Uterus (tissue), 4 donors: ENCODE measurements around the gene RNF13. TPM values are rescaled to one million over a fixed set of nuclear protein-coding genes. Genes with fewer than 3 reads are reported as not detected.

Source experiments
- DNase-seq, 2 donors: peaks; one replicate each; pipeline ENCODE4 v3.0.0-alpha.2; 2019 to 2020
- H3K27ac ChIP-seq, 2 donors: fragments of 200-600 bp; sonication (generic); 1 replicate in 1 of 2; 2 replicates in 1 of 2; pipeline ENCODE4 v1.5.1; 2016 to 2018
- H3K27me3 ChIP-seq, 2 donors: fragments of 200-600 bp; sonication (generic); one replicate each; pipeline ENCODE4 v1.5.1; 2018 to 2019; ENCODE audit warnings: control low read depth in 1 of 2
- H3K36me3 ChIP-seq, 2 donors: fragments of 200-600 bp; sonication (generic); one replicate each; pipeline ENCODE4 v1.5.1; 2019; ENCODE audit warnings: control low read depth in 1 of 2
- H3K4me1 ChIP-seq, 2 donors: fragments of 200-600 bp; sonication (generic); one replicate each; pipeline ENCODE4 v1.5.1; 2018 to 2019; ENCODE audit warnings: control low read depth in 1 of 2
- H3K4me3 ChIP-seq, 2 donors: fragments of 200-600 bp; sonication (generic); 1 replicate in 1 of 2; 2 replicates in 1 of 2; pipeline ENCODE4 v1.5.1; 2018 to 2019; ENCODE audit warnings: mild to moderate bottlenecking in 1 of 2
- H3K9me3 ChIP-seq, 2 donors: fragments of 200-600 bp; sonication (generic); one replicate each; pipeline ENCODE4 v1.5.1; 2019; ENCODE audit warnings: control low read depth in 1 of 2
- POLR2A ChIP-seq, 2 donors: fragments of 450-650 bp; IDR thresholded peaks; one replicate each; pipeline ENCODE4 v1.6.1; 2016; ENCODE audit warnings: antibody characterized with exemption in 2 of 2, mild to moderate bottlenecking in 1 of 2, moderate library complexity in 1 of 2
- intact Hi-C: fragments of 100-400 bp; cut with DNase I; formaldehyde crosslinking; loops from one replicate; pipeline ENCODE4 v1.15.1; 2023; ENCODE audit warnings: low total_unique reads
- small RNA-seq: library from RNA; depleted of rRNA; stranded (forward); fragments of <200 nt; gene quantifications from one replicate; pipeline ENCODE3, GENCODE V24; 2016
- total RNA-seq, 4 donors: library from RNA; depleted of rRNA in 3 of 4; stranded (reverse); fragments of >200 nt in 3 of 4; gene quantifications; one replicate each; pipeline versions ENCODE4 v1.1.0 to v1.2.4, GENCODE V29; 2014 to 2023
- TF ChIP-seq, protein P1 (sequence below), 4 experiments: fragments of 200-600 bp in 2 of 4; fragments of 450-650 bp in 2 of 4; sonication (generic) in 2 of 4; IDR thresholded peaks; one replicate each; pipeline ENCODE4 v1.5.1; 2016 to 2019; ENCODE audit warnings: antibody characterized with exemption in 4 of 4, mild to moderate bottlenecking in 2 of 4, moderate library complexity in 1 of 4
- donor health status: DM: yes; HTN: yes; CAD: no.

Gene RNF13
- total RNA-seq, 4 donors from 2014 or later = 108 to 131 (median 113) TPM

DNA sequence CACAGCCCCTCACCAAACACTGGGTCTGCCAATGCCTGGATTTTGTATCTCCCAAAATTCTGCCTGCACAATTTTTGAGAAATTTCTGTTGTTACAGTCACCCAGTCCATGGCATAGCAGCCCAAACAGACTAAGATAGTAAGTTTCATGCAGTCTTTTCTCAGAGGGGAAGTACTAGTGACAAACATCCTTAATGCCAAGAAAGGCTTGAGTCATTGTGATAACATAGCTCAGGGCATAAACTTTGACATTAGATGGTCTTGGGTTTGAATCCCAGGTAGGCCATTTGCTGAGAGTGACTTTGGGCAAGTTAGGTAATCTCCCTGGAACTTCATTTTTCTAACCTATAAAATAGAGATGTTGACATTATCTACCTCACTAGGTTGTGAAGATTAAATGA, 193.8 kb downstream of the RNF13 start:
- TF ChIP-seq, protein P1, sequence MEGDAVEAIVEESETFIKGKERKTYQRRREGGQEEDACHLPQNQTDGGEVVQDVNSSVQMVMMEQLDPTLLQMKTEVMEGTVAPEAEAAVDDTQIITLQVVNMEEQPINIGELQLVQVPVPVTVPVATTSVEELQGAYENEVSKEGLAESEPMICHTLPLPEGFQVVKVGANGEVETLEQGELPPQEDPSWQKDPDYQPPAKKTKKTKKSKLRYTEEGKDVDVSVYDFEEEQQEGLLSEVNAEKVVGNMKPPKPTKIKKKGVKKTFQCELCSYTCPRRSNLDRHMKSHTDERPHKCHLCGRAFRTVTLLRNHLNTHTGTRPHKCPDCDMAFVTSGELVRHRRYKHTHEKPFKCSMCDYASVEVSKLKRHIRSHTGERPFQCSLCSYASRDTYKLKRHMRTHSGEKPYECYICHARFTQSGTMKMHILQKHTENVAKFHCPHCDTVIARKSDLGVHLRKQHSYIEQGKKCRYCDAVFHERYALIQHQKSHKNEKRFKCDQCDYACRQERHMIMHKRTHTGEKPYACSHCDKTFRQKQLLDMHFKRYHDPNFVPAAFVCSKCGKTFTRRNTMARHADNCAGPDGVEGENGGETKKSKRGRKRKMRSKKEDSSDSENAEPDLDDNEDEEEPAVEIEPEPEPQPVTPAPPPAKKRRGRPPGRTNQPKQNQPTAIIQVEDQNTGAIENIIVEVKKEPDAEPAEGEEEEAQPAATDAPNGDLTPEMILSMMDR (IDR thresholded peaks at IDR 0.05) = no peak
- TF ChIP-seq POLR2A (IDR thresholded peaks at IDR 0.05) = no peak
- intact Hi-C loops = no loop called here
- Histone ChIP-seq H3K4me3 (no peak overlapping the region), H3K36me3 (no peaks in the 10 kb centered on the region), H3K27me3 (no peaks in the 10 kb centered on the region), H3K4me1 (no peaks in the 10 kb centered on the region), H3K9me3 (no peaks in the 10 kb centered on the region), H3K27ac (no peak overlapping the region)
- DNase-seq = no peak

Small RNAs within 50 kb of the gene (small RNA-seq; reads per million reads assigned to genes)
- not detected for gene RNU6-507P
- not detected for gene RNU6-720P

Other genes starting within 250 kb of the RNF13 start
- gene WWTR1, start 155.2 kb upstream of the RNF13 start, total RNA-seq = 100 to 1,000 TPM; 103 to 148 (median 116) TPM
- 10 to 100 TPM; 15.6 to 71.8 (median 32.7) TPM for gene COMMD2, start 60.7 kb upstream of the RNF13 start, total RNA-seq
- gene ANKUB1, start 20.7 kb upstream of the RNF13 start, total RNA-seq = 1 to 10 TPM in 1 of 4 donors, under 1 TPM in 1, not detected in 2; 0.51 to 1.0 TPM
- gene PFN2, start 157.7 kb downstream of the RNF13 start, total RNA-seq = 100 to 1,000 TPM; 106 to 206 (median 183) TPM